SKM-1 (cell line): Measurements from ENCODE around the gene TMEM39B.
"Not testable (repeated sequence)": the region's sequence is repeated elsewhere in the genome, so short reads cannot be mapped to it uniquely, and the experiment has no call there.

ENCODE experiments used
- DNase-seq: peaks from one replicate; lab custom pipeline; 2025; ENCODE audit not compliant: unreplicated experiment; lab: John Stamatoyannopoulos, UW

The TMEM39B gene

GRCh38 chr1:32111789-32112188 lies 39.0 kb downstream of the TMEM39B start:
- no peak for DNase-seq

GRCh38 chr1:32112806-32113375 lies 40.2 kb downstream of the TMEM39B start:
- DNase-seq, result no peak

- not testable (repeated sequence) for DNase-seq
Observed at GRCh38 chr1:32113436-32113835, 40.7 kb downstream of the TMEM39B start.

GRCh38 chr1:32114420-32114819 lies 41.7 kb downstream of the TMEM39B start:
- no peak for DNase-seq

- DNase-seq, result no peak
Observed at GRCh38 chr1:32115496-32115895, 42.8 kb downstream of the TMEM39B start.

GRCh38 chr1:32116531-32116930 lies 43.8 kb downstream of the TMEM39B start:
- DNase-seq, result no peak

GRCh38 chr1:32122151-32122550 lies 49.4 kb downstream of the TMEM39B start:
- no peak for DNase-seq

- DNase-seq, result not testable (repeated sequence)
Observed at GRCh38 chr1:32123361-32123760, 50.6 kb downstream of the TMEM39B start.

GRCh38 chr1:32125313-32125712 lies 52.6 kb downstream of the TMEM39B start:
- DNase-seq, result no peak

GRCh38 chr1:32126770-32127169 lies 54.0 kb downstream of the TMEM39B start:
- no peak for DNase-seq

- no peak for DNase-seq
Observed at GRCh38 chr1:32127409-32128198, 54.9 kb downstream of the TMEM39B start.

- DNase-seq, result no peak
Observed at GRCh38 chr1:32128479-32128878, 55.7 kb downstream of the TMEM39B start.

GRCh38 chr1:32128964-32129363 lies 56.2 kb downstream of the TMEM39B start:
- DNase-seq, result no peak

- DNase-seq, result not testable (repeated sequence)
Observed at GRCh38 chr1:32133950-32134280, 61.2 kb downstream of the TMEM39B start.

- DNase-seq, result no peak
Observed at GRCh38 chr1:32137111-32137510, 64.4 kb downstream of the TMEM39B start.

- no peak for DNase-seq
Observed at GRCh38 chr1:32138965-32139364, 66.2 kb downstream of the TMEM39B start.

GRCh38 chr1:32142446-32143301 lies 69.9 kb downstream of the TMEM39B start:
- no peak for DNase-seq

GRCh38 chr1:32143302-32143695 lies 70.6 kb downstream of the TMEM39B start:
- DNase-seq, result not testable (repeated sequence)

- no peak for DNase-seq
Observed at GRCh38 chr1:32144033-32144432, 71.3 kb downstream of the TMEM39B start.

- DNase-seq, result not testable (repeated sequence)
Observed at GRCh38 chr1:32147799-32148198, 75.1 kb downstream of the TMEM39B start.

GRCh38 chr1:32150847-32151246 lies 78.1 kb downstream of the TMEM39B start:
- no peak for DNase-seq

- DNase-seq, result no peak
Observed at GRCh38 chr1:32151319-32151787, 78.6 kb downstream of the TMEM39B start.
